Measurements from ENCODE around the gene ETDB.
"Not testable (repeated sequence)": the region's sequence is repeated elsewhere in the genome, so short reads cannot be mapped to it uniquely, and the experiment has no call there.

The ETDB gene

DNA sequence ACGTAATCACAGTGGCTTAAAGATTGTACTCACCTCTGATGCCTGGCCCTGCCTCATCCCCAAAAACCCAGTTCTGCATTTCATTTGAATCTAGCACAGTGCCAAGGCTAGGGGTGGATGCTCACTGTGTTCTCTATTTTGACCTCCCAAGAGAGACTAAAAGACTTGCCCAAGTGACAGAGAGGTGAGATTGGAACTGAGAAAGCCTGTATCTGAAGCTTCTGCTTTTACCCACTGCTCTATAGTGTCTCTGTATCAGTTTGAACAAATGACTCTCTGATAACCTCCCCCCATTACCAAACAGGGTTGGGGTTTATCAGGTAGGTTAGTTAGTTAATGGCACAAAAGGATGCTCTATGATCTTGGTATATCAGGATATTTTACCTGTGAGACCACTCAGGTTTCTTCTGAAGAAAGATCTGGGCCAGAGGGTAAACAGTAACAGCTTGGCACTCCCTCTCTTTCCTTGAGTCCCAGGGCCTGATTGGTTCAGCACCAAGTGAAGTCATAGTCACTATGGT, at the start of gene ETDB:
TSS of gene ETDB (minus strand) at position 471 of the 521 bp plus-strand sequence. CDS start 1,265 bp downstream, outside the sequence.
- DNase-seq = not testable (repeated sequence)

DNA sequence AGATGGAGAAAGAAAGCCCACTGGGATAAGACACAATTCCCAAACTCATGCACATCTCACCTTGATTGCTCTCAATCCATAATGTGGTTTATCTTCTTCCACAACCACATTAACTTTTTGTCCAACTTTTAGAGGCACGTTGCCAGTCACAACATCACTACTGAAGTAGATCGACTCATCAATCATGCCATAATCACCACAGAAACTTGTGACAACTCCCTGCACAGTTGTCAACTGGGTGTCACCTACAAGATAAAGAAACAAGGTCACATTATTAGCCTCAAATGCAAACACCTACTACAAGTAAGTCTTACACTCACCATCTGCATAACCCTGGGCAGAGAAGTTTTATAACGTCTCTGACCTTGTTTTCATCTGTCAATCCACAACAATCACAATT, 49.2 kb upstream of the ETDB start:
- DNase-seq = not testable (repeated sequence)

DNA sequence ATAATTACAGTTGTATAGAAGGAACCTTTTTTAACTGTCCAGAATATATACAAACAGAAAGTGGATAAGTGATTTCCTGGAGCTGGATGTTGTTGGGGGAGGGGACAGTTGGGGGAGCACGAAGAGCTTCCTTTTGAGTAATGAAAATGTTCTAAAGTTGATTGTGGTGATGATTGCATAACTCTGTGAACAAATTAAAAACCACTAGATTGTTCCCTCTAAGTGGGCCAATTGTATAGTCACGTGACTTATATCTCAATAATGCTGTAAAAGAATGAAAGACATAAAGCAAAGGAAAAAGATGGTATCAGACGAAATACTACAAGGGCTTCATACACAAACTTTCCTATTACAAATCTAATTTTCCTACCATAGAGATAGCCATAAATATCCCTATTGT, 48.2 kb upstream of the ETDB start:
- DNase-seq = no peak

DNA sequence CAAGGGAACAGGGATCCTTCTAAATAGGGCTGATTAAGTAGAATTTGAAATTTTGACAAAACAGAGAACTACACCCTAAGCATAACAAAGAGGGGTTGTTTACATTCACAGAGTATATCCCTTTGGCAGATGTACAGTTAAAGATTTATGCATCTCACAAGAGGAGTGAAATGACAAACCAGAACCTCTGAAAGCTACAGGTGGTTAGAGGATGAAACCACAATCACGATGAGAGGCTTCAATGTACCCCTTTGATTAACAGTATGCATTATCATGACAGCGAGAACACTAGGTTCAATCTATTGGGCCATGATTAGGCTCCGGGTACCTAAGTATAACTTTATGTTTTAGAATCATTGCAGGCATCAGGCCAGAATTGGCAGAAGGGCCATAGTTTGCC, 34.4 kb upstream of the ETDB start:
- not testable (repeated sequence) for DNase-seq

DNA sequence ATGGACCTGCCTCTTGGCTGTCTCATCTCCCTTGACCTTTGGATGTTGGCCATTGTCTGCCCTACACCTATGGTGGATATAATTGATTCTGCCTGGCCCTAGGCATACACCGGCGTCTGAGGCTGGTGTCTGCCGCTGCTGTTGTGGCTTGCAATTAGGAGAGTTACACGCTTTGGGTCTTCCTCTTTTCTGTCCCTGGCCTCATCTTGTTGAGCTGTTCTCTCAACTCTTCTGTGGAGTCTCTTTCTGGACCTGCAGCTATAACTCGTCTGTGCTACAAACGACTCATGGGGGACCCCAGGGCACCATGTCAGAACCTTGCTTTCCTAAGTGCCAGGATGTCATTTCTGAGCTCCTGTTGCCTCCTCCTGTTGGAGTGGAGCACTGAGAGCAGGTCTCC, 5.8 kb upstream of the ETDB start:
- not testable (repeated sequence) for DNase-seq

DNA sequence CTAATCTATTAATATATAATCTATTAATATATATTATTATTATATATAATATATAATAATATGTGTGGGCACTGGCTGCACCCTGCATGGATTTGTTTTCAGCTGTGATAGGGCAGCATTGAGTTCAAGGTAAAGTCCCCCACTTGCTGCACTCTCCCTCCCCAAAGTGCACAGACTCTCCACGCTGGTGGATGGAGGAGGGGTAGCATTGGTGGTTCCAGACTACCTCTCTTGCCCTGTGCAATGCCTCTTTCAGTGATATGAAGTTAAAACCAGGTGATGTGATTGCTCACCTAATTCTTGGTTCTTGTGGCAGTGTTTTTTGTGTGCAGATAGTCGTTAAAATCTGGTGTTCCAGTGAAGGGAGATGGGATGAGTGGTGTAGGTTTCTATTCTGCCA, 4.3 kb downstream of the ETDB start:
- not testable (repeated sequence) for DNase-seq

DNA sequence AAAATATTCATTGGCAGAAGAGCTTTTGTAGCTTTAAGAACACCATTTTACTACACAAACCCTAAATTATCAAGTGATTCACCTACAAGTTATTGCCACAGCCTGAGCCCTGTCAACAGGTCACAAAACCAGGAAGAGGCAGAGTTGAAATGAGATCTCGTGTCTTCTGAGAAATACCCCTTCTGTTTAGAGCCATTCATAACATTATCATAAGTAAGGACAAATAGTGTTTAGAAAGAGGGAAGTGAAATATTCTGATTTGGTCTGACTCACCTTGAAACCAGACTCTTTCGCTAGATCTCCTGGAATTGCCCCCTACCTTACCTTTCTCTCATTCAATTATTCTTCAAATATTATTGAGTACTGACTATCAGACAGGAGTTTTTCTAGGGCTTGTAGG, 5.9 kb downstream of the ETDB start:
- no peak for DNase-seq

DNA sequence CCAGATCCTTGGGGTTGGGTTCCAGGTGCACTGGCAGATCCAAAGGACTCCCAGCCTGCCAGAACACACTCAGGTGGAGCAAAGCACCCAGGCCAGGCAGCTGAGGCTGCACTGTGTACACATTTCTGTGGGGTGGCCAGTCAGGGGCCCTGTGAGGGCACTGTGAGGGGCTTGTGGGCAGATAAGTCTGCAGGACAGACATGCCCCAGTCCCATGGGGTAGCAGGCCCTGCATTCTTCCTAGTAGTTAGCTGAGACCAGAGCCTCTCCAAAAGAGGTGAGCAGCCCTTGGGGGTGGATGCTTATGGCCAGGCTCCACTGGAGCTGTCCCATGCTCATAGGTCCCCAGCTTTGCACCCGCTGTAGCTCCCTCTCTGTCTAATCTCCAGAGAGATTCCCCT, 7.6 kb downstream of the ETDB start:
- DNase-seq = no peak

DNA sequence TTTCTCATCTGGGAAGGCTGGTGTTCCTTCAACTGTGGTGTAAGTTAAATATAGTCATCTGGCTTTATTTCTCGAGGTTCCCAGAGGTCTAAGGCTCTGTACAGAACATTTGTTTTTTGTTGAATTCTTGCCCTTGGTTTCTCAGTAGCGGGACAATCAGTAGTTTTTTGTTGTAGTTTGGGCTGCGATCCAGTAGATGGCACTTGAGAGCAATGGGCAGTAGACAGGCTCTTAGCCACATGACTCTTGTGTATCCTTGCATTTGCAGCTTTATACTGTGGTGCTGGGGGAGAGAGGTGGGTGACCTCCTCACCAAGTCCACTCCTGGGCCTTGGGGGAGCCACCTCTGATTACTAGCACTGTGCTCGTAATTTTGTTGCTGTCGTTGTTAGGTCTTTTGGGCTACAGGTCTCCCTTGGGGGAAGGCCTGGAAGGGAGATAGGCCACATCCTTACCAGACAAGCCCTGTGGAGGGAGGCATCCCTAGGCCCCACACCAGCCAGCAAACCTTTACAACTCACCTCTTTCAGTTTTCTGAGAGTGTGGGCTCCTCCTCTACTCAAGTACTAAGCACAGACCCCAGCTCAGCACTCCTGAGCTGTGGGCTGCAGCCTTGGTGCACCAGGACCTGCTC, 8.1 kb downstream of the ETDB start:
- DNase-seq = no peak

DNA sequence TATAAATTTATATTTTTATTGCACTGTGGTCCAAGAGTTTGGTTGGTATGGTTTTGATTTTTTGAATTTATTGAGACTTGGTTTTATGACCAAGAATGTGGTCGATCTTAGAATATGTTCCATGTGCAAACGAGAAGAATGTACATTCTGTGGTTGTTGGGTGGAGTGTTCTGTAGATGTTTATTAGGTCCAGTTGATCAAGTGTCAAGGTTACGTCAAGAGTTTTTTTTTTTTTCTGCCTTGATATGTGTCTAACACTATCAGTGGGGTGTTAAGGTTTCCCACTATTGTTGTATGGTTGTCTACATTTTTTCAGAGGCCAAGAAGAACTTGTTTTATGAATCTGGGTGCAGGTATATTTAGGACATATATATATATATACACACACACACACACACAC, 10.8 kb downstream of the ETDB start:
- DNase-seq = no peak

DNA sequence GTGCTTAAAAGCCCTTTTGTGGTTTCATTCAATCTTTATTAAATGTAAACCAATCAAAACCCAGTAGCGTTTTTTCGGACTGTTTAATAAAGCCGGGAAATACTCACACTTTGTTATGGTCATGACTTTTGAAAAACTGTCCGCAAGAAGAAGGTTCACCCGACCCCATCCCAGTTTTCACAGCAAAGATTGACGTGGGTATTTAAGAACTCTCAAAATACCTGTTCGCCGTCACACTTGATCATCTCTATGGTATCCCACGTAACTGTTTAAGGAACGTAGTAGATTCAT, 20.9 kb downstream of the ETDB start:
- DNase-seq = no peak

DNA sequence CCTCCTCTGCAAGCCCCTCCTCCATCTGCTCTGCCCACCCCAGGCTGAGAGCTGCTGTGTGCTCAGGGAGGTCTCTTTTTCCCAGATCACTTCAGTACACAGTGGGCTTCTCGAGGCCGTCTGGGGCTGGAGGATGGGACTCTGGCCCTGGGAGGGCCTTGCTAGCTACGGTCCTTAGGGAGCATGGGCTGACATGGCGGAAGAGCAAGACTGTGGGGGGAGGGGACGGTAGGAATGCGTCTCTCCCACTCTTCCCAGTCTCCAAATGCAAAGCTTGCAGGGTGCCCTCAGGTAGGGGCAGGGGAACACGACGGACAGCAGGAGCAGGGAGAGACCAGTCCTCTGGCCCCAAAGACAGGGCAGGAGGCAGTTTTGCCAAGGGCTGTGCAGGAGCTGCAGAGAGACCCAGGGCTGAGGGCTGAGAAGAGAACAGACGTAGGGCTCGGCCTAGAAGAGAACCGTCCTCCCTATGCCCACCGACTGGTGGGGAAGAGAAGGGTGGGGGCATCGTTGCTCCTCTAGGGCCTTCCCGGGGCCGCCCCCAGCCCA, 23.1 kb downstream of the ETDB start:
- not testable (repeated sequence) for DNase-seq

DNA sequence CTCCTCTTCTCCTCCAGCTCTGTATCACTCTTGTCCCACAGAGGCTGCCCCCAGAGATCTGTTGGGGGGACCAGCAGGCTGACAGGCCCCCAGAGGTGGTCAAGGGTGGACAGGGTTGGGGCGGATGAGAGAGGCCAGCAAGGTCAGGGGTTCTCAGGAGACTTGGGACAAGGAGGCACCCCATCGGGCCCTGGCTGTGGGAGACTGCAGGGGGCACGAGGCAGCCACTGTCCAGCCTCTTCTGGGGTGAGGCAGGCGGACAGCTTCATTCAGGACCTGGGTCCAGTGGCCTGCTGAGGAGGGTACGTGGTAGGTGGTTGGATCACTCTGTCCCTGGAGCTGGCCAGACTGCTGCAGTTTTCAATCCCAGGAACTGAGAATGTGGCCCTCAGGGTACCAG, 24.6 kb downstream of the ETDB start:
- no peak for DNase-seq

DNA sequence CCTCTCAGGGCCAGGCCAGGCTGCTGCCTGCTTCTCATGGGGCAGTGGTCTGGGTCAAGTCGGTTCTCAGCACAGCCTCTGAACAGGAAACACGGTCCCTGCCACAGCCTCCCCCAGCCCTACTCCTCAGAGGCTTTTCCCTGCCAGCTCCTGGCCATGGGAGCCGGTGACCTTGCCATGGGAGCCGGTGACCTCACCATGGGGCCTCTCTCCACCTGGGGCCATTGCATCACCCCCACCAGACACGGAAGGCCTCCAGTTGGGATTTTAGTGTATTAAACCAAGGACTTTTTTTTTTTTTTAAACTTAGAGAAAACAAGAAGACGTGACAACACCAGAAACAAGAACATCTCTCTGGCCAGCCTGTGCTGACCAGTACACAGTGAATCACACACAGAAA, 25.6 kb downstream of the ETDB start:
- no peak for DNase-seq

DNA sequence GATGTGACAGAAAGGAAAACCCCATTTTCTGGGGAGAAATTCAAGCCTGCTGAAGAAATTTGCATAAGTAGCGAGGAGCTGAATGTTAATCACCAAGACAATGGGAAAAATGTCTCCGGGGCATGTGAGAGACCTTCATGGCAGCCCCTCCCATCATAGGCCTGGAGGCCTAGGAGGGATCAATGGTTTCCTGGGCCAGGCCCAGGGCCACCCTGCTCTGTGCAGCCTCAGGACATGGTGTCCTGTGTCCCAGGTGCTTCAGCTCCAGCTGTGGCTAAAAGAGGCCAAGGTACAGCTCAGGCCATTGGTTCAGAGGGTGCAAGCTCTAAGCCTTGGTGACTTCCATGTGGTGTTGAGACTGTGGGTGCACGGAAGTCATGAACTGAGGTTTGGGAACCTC, 31.2 kb downstream of the ETDB start:
- DNase-seq = no peak

DNA sequence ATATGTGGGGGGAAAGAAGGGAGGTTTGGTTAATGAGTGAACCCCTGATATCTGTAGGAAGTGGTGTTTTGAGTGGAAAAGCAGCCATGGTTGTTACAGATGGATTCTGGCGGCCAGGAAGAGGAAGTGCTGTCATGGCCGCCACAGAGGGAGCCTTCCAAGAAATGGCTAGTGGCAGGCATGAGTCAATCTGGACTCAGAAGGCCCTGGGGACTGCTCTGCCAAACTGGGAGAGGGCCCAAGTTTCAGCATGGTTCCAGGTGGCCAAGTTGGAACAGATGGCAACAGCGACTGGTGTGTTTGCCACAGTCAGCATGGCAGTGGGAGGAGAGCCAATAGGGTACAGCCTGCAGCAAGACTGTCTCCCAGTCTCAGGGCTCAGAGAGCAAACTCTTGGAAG, 32.5 kb downstream of the ETDB start:
- DNase-seq = no peak

DNA sequence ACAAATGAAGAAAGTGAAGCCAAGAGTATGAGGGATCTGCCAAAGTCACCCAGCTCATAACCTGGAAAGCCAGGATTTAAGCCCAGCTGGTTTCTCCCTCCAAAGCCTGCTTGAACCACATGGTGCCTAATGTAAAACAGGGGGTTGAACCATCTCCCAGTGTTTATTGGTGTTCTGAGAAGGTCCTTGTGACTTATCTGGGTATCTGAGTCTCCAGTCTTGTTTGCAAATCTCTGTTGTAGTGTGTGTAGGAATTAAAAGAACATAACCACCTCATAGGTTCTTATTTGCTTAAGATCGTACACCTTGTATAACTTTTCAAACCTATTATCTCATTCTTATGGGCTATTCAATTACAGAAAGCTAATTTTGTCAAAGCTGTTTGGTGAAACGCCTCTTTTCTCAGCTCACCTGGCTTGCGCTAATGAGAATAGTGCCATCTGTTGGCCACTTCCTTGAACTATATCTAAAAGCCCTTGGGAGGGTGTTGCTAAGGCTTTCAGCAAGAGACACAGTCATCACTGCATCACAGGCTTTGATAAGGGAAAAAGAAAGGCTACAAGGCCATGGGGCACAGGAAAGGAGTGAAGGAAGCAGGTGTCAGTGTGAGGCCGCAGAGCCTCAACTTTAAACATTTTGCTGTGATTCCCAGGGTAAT, 34.0 kb downstream of the ETDB start:
- peak; percentile 50 for DNase-seq

DNA sequence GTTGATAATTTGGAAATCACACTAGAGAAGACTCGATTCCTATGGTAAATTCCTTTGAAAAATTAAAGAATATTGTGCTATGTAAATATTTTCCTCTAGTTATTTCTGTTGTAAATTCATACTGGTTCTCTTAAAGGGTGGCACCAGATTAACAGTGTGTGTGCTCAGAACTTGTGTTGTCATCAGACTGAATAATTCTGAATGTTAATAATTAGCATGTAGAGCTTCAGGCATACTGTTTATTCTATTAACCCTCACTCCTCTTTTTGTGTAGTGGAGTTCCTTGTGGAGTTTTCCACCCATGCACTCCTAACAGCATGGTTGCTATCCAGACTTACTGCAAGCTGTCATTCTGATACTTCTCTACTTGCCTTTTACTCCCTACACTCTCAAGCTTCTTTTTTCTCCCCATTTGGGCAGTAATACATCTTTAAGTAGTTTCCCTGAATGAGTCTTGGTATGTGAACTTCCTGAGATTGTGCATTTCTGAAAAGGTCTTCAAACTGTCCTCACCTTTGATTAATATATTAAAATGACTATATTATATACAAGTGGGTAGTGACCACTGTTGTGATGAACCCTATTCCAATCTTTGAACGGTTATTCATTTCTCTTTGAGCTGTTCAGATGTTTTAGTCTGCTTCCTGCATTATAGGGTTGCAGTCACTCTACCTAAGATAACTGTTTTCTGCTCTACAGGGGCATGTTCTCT, 38.5 kb downstream of the ETDB start:
- DNase-seq = no peak
